Common myeloid progenitor, CD34-positive (primary cell): Measurements from ENCODE around the gene TUBGCP3.
"Not testable (repeated sequence)": the region's sequence is repeated elsewhere in the genome, so short reads cannot be mapped to it uniquely, and the experiment has no call there.

Experiments used
- CTCF ChIA-PET: fragments of 350-600 bp; sonication (Branson Sonifier 250); formaldehyde crosslinking; loops from one replicate; lab custom pipeline; 2021; ENCODE audit warnings: antibody characterized with exemption; lab: Charles Lee
- POLR2A ChIA-PET: fragments of 350-600 bp; sonication (Branson Sonifier 250); formaldehyde crosslinking; loops from one replicate; lab custom pipeline; 2021; ENCODE audit warnings: antibody characterized with exemption; lab: Charles Lee
- DNase-seq, 3 donors: peaks; one replicate each; pipeline versions ENCODE4 v3.0.0 to v3.0.0-alpha.2; 2013
- H3K27ac ChIP-seq, 2 experiments: 1 replicate in 1 of 2; 2 replicates in 1 of 2; pipeline ENCODE4 v1.7.0; 2013; ENCODE audit warnings: inconsistent platforms in 2 of 2, low read length in 2 of 2, mild to moderate bottlenecking in 2 of 2, low read depth in 1 of 2, moderate library complexity in 1 of 2; ENCODE audit not compliant: severe bottlenecking in 2 of 2, insufficient read depth in 1 of 2, poor library complexity in 1 of 2
- H3K27me3 ChIP-seq, 5 experiments: replicated peaks in 2 of 5; 1 replicate in 3 of 5; 2 replicates in 2 of 5; pipeline versions ENCODE4 v1.6.1 to v1.7.0; 2013; ENCODE audit warnings: low read length in 4 of 5, mild to moderate bottlenecking in 2 of 5, moderate library complexity in 2 of 5, inconsistent platforms in 1 of 5; ENCODE audit not compliant: insufficient read depth in 5 of 5, control insufficient read depth in 4 of 5
- H3K36me3 ChIP-seq, 4 experiments: 1 replicate in 2 of 4; 2 replicates in 2 of 4; pipeline versions ENCODE4 v1.6.1 to v1.7.0; 2013; ENCODE audit warnings: low read length in 3 of 4, control low read depth in 1 of 4, mild to moderate bottlenecking in 1 of 4; ENCODE audit not compliant: control insufficient read depth in 4 of 4, insufficient read depth in 4 of 4
- H3K4me1 ChIP-seq, 4 experiments: 1 replicate in 3 of 4; 2 replicates in 1 of 4; pipeline versions ENCODE4 v1.6.1 to v1.7.1; 2013; ENCODE audit warnings: low read length in 3 of 4, mild to moderate bottlenecking in 3 of 4, control low read depth in 1 of 4, inconsistent platforms in 1 of 4, moderate library complexity in 1 of 4; ENCODE audit not compliant: control insufficient read depth in 4 of 4, insufficient read depth in 4 of 4; ENCODE audit errors: control extremely low read depth in 1 of 4
- H3K4me3 ChIP-seq, 7 experiments: 1 replicate in 4 of 7; 2 replicates in 3 of 7; pipeline versions ENCODE4 v1.5.1 to v1.7.0; 2013; ENCODE audit warnings: mild to moderate bottlenecking in 7 of 7, low read length in 6 of 7, moderate library complexity in 6 of 7, inconsistent platforms in 2 of 7, low read depth in 2 of 7, control low read depth in 1 of 7; ENCODE audit not compliant: insufficient read depth in 4 of 7, control insufficient read depth in 1 of 7; ENCODE audit errors: extremely low read depth in 1 of 7
- H3K9me3 ChIP-seq, 5 experiments: 1 replicate in 4 of 5; 2 replicates in 1 of 5; pipeline versions ENCODE4 v1.6.1 to v1.7.1; 2013; ENCODE audit warnings: low read length in 4 of 5, mild to moderate bottlenecking in 2 of 5, inconsistent platforms in 1 of 5, low read depth in 1 of 5, moderate library complexity in 1 of 5; ENCODE audit not compliant: control insufficient read depth in 4 of 5, insufficient read depth in 2 of 5; ENCODE audit errors: control extremely low read depth in 1 of 5
- WGBS: methylation state at CpG from one replicate; pipeline ENCODE4 v1.1.5; 2013; ENCODE audit not compliant: insufficient coverage; 5-methylcytosine and 5-hydroxymethylcytosine counted together

The TUBGCP3 gene

DNA sequence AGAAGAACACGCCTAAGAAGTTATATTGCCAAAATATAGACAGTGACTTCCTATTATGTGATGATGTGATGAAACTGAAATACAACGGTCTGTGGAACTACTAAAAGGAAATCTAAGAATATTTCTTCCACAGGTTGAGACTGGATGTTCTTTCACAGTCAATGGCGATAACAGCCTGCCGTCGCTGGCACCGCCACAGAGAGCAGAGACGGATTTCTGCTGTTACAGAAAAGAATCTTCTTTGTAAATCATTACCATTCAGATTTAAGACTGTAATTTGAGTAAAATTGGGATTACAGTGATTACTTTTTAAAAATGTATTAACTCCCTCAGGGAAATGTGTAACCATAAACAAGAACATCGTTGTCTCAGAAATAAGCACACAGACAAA lies 100.8 kb downstream of the TUBGCP3 start:
- DNase-seq, result no peak
- CTCF ChIA-PET, result no interaction called here
- Histone ChIP-seq H3K9me3 (peaks cover 0 to 2% (median 0%) of the 10 kb centered on the region in 5 experiments), H3K4me3 (no peak overlapping the region), H3K27ac (no peak overlapping the region), H3K4me1 (no peaks in the 10 kb centered on the region), H3K27me3 (no peaks in the 10 kb centered on the region), H3K36me3 (peaks cover 0 to 37% (median 22%) of the 10 kb centered on the region in 4 experiments)
- POLR2A ChIA-PET, result no interaction called here
- WGBS, result 100% methylated on average over 1 of the region's 8 CpGs

GRCh38 chr13:112486386-112487126 lies 101.4 kb downstream of the TUBGCP3 start:
- Histone ChIP-seq H3K27ac (no peak overlapping the region), H3K36me3 (peaks cover 0 to 37% (median 22%) of the 10 kb centered on the region in 4 experiments), H3K27me3 (no peaks in the 10 kb centered on the region), H3K4me1 (no peaks in the 10 kb centered on the region), H3K4me3 (no peak overlapping the region), H3K9me3 (peaks cover 0 to 2% (median 0%) of the 10 kb centered on the region in 5 experiments)
- 96% methylated on average over 8 of the region's 11 CpGs for WGBS
- POLR2A ChIA-PET, result no interaction called here
- DNase-seq, result no peak
- CTCF ChIA-PET, result no interaction called here

DNA sequence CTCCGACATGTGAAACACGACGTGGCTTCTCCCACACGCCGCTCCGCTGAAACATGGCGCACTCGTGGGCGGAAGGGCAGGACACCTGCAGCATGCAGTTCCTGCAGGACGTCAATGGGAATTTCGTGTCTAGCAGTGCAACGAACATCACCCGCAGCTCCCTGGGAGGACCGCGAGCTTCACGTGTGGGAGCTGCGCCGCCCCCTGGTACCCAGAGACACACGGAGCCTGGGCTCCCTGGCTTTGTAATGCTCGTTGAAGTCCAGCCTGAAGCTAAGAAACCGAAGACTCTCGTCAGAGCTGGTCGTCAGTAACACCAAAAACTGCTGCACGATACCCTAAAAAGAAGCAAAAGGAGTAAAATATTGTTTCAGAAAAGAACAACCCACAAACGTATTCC lies 102.1 kb downstream of the TUBGCP3 start:
- POLR2A ChIA-PET, H3K4me3 ChIP-seq, H3K27me3 ChIP-seq, H3K4me1 ChIP-seq, H3K27ac ChIP-seq, H3K9me3 ChIP-seq, CTCF ChIA-PET, DNase-seq: not testable (repeated sequence)
- peaks cover 0 to 37% (median 22%) of the 10 kb centered on the region in 4 experiments for H3K36me3 ChIP-seq
- 100% methylated on average over 2 of the region's 25 CpGs for WGBS

DNA sequence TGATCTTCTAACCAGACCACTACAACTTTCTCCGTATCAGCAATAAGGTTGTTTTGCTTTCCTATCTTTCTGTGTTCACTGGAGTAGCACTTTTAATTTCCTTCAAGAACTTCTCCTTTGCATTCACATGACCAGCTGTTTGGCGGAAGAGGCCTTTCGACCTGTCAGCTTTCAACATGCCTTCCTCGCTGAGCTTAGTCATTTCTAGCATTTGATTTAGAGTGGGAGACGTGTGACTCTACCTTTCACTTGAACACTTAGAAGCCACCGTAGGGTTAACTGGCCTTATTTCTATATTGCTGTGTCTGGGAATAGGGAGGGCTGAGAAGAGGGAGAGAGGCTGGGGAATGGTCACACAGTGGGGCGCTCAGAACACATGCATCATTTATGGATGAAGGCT lies 104.7 kb downstream of the TUBGCP3 start:
- POLR2A ChIA-PET, result no interaction called here
- Histone ChIP-seq H3K27ac (no peak overlapping the region), H3K9me3 (peaks cover 0 to 2% (median 0%) of the 10 kb centered on the region in 5 experiments), H3K4me1 (no peaks in the 10 kb centered on the region), H3K36me3 (peaks cover 0 to 32% (median 19%) of the 10 kb centered on the region in 4 experiments), H3K4me3 (no peak overlapping the region), H3K27me3 (no peaks in the 10 kb centered on the region)
- DNase-seq, result peak in 2 of 3 donors; percentile 4 to 13
- CTCF ChIA-PET, result interaction anchor here (1.5 kb wide), 1 partner anchor 124 kb away, joined by 3 read pairs; no protein-coding TSS in a partner anchor
- WGBS, result 60% methylated on average over 1 of the region's 7 CpGs

DNA sequence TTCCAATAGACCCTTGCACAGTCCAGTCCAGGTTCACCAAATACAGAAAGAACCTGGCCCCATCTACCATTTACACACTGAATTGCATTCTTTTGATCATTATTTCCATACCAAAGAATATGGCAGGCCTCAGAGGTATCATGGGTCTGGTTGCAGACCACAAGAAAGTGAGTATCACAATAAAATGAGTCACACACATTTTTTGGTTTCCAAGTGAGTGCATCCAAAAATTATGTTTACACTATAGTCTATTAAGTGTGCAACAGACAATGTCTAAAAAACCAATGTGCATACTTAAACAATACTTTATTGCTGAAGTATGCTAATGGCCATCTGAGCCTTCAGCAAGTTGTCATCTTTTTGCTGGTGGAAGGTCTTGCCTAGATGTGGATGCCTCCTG lies 106.5 kb downstream of the TUBGCP3 start:
- Histone ChIP-seq H3K4me1 (no peaks in the 10 kb centered on the region), H3K9me3 (peaks cover 0 to 2% (median 0%) of the 10 kb centered on the region in 5 experiments), H3K4me3 (no peak overlapping the region), H3K36me3 (peaks cover 0 to 19% (median 7%) of the 10 kb centered on the region in 4 experiments), H3K27me3 (no peaks in the 10 kb centered on the region), H3K27ac (no peak overlapping the region)
- ChIA-PET POLR2A (no interaction called here), CTCF (no interaction called here)
- DNase-seq, result no peak

- Histone ChIP-seq H3K9me3 (peaks cover 0 to 2% (median 0%) of the 10 kb centered on the region in 5 experiments), H3K27me3 (no peaks in the 10 kb centered on the region), H3K36me3 (peaks cover 0 to 6% (median 3%) of the 10 kb centered on the region in 4 experiments), H3K4me3 (no peak overlapping the region), H3K27ac (no peak overlapping the region), H3K4me1 (no peaks in the 10 kb centered on the region)
- POLR2A ChIA-PET, result no interaction called here
- DNase-seq, result no peak
- WGBS, result 100% methylated on average over 4 of the region's 7 CpGs
- CTCF ChIA-PET, result no interaction called here
Observed at GRCh38 chr13:112479389-112479788, 108.6 kb downstream of the TUBGCP3 start.

- Histone ChIP-seq H3K4me3 (no peak overlapping the region), H3K27ac (no peak overlapping the region), H3K27me3 (no peaks in the 10 kb centered on the region), H3K4me1 (no peaks in the 10 kb centered on the region), H3K36me3 (no peaks in the 10 kb centered on the region), H3K9me3 (peaks cover 0 to 3% (median 0%) of the 10 kb centered on the region in 5 experiments)
- POLR2A ChIA-PET, result no interaction called here
- DNase-seq, result no peak
- CTCF ChIA-PET, result no interaction called here
- 100% methylated on average over 5 of the region's 9 CpGs for WGBS
Observed at GRCh38 chr13:112477070-112477619, 110.8 kb downstream of the TUBGCP3 start.
